Amygdala (tissue), 56 donors: ENCODE results near the gene PHACTR3.
A peak's percentile ranks its signal among the peaks of the same experiment; 100 is the strongest.

Experiments
- DNase-seq, 56 donors: peaks; one replicate each; lab custom pipeline; 2025; lab: John Stamatoyannopoulos, UW

Gene PHACTR3

DNA sequence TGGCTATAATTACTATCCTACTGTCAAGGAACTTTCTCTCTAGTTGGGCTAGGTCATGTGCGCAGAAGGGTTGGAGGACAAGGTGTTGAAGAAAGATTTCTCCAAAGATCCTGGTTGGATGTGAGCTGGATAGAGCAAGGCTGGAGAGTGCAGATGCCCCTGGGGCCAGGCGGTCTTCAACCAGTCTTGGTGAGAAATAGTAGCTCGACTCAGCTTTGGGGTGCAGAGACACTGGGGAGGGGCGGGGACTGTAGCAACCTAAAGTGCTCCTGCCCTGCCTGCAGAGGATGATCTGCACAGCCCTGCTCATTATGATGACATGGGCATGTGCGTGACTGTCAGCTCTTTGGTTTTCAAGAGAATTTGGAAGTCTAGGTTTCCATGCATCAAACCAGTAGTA lies 35.9 kb downstream of the PHACTR3 start:
- no peak for DNase-seq

GRCh38 chr20:59643615-59644061 lies 39.3 kb downstream of the PHACTR3 start:
- peak in 45 of 56 donors; percentile 34 to 88 (median 60) for DNase-seq

- DNase-seq, result no peak
Measured at GRCh38 chr20:59644371-59644939, 40.1 kb downstream of the PHACTR3 start.

- peak in 38 of 56 donors; percentile 27 to 79 (median 60) for DNase-seq
Measured at GRCh38 chr20:59645271-59645670, 40.9 kb downstream of the PHACTR3 start.

DNA sequence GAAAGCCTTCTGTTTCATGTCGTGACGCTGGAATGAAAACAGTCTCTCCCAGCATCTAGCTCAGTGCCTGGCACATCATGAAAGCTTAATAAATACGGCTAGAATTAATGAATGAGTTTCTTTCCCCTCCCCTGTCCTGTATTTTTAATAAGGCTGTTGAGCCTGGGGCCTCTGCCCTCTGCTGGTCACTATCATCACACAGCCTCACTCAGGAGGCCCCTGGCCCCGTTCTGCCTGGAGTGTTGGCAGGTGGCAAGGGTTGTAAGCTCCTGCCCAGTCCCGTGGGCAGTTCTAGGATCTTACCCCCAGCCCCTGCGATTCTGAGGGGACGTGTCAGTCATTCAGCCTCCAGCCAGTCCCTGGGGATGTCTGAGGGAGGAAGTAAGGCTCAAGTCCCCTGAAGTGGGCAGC lies 41.4 kb downstream of the PHACTR3 start:
- DNase-seq, result peak in 32 of 56 donors; percentile 33 to 81 (median 59)

GRCh38 chr20:59646487-59646886 lies 42.1 kb downstream of the PHACTR3 start:
- DNase-seq, result no peak

GRCh38 chr20:59647271-59647670 lies 42.9 kb downstream of the PHACTR3 start:
- DNase-seq, result no peak

GRCh38 chr20:59648466-59649070 lies 44.2 kb downstream of the PHACTR3 start:
- no peak for DNase-seq

GRCh38 chr20:59650418-59650817 lies 46.1 kb downstream of the PHACTR3 start:
- no peak for DNase-seq

GRCh38 chr20:59652381-59652780 lies 48.0 kb downstream of the PHACTR3 start:
- DNase-seq, result no peak

- DNase-seq, result no peak
Measured at GRCh38 chr20:59656417-59656816, 52.1 kb downstream of the PHACTR3 start.

- no peak for DNase-seq
Measured at GRCh38 chr20:59657459-59658046, 53.2 kb downstream of the PHACTR3 start.

DNA sequence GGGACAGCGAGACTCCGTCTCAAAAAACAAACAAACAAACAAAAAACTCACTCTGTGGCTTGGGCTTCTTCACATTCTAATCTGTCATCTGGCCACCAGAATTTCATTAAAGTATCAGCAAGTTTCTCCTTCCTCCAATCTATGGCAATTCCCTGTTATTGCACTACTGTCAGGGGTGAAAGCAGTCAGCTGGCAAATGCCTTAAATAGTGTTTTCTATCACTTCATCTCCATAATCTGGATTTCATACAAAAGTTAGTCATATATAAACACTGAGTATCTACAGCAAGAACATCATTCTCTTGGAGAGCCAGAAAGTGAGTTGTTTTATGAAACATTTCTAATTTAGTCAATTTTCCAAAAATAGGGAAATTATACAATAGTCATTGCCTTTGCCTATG lies 56.1 kb downstream of the PHACTR3 start:
- DNase-seq, result no peak

- no peak for DNase-seq
Measured at GRCh38 chr20:59661153-59661552, 56.8 kb downstream of the PHACTR3 start.

- no peak for DNase-seq
Measured at GRCh38 chr20:59661621-59662020, 57.3 kb downstream of the PHACTR3 start.

GRCh38 chr20:59662161-59662560 lies 57.8 kb downstream of the PHACTR3 start:
- DNase-seq, result no peak

DNA sequence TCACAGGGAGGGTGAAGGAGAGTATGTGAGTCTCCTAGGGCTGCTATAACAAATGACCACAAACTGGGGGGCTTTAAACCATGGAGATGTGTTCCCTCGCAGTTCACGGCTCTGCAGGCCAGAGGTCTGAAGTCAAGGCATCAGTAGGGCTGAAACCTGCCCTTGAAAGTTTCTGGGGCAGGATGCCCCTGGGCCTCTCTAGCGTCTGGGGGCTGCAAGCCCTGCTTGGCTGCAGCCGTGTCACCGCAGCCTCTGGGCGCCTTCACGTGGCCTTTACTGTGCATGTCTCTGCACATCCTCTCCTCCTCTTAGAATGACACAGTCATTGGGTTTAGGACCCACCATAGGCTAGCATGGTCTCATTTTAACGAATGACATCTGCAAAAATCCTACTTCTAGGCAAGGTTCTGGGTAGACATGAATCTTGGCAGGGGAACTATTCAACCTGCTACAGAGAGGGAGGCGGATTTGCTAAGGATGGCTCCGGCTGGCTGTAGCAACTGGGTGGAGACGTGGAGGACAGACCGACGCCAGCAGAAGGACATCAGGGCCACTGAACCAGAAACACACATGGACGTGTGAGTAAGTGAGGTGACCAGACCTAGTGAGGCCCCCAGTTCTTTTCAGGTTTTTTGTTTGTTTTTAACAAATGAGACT lies 58.6 kb downstream of the PHACTR3 start:
- no peak for DNase-seq

DNA sequence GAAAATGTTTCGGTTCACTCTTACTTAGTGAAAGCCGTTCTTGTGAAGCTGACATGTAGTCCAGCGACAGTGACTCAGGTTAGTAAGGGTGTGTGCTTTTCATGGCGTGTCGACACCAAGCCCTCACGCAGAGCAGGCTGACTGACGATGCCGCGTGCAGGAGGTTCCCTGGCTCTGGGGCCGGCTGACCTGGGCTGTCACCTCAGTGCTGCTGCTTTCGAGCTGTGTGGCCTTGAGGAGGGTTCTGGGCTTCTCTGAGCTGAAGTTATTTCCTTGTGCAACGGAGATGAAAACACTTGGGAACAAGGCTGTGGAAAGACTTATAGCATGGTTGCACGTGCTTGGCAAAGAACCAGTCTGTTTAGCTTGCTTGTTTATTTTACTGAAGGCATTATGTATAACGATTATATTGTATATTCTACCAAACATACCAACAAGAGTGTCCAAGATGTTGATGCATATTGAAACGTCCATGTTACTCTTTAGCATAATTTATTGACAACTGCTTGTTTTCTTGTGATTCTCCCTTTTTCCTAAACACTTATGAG lies 59.2 kb downstream of the PHACTR3 start:
- DNase-seq, result no peak

DNA sequence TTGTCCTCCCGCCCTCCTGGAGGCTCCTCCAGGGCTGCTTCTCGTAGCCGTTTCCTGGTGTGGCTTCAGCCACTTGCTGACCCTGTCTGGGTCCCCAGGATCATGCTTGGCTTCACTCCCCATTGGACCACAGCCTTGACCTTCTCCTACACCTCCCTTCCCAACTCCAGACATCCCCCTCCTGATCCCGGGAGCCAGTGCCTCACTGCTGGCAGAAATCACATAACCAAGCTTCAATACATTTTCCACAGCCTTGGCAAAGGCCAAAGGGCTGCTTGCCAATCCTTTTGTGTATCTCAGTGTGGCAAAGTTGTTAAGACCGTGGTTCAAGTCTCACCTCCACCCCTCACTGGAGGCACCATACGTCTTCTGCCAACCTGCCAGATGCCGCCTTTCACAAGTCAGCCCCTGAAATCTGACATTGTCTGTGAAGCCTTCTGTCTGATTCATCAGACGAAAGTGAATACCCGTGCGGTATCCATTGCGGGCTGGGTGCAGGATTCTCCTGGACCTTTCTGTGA lies 60.1 kb downstream of the PHACTR3 start:
- peak in 3 of 56 donors; percentile 24 to 29 (median 28) for DNase-seq

DNA sequence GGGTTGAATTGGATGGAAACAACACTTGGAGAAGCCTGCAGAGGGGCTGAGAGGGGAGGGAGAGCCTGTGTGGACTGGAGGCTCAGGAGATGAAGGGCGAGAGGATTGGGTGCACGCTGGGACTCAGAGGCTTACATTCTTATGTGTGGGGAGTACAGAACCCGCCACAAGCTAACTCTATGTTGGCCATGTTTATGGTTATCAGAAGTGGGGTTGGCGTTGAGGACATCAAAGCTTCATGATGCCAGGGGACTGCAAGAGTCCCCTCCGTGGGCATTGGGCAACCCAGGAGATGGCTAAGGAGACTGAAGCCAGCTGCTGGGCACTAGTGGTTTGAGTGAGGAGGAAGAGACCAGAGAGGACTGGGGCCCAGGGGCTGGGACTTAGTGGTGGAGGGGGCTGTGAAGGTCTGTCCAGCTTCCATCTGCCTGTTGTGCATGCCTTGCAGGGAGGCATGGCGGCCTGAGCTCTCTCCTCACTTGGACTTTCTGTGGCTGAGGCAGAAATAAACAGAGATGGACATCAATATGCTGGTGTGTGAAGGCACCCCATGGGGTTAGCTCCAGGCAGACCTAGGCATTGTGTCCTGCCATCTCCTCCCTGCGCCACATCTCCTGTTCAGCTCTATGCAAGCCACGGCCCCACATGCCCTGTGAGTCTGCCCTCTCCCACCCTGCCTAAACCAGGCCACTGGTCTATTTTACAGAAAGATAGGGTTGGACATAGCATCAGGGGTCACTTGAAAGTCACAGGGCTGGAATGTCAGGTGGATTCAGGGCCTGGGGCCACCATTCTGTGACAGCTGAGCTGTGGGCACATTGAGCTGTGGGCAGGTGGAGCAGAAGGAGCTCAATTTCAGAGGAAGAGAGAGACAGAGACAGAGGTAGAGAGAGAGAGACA lies 61.6 kb downstream of the PHACTR3 start:
- DNase-seq, result no peak
